COLO668 (cell line): ENCODE results near the gene CFAP61.

Source experiments
- DNase-seq: peaks from one replicate; lab custom pipeline; 2025; ENCODE audit not compliant: unreplicated experiment; lab: John Stamatoyannopoulos, UW

CFAP61 gene

DNA sequence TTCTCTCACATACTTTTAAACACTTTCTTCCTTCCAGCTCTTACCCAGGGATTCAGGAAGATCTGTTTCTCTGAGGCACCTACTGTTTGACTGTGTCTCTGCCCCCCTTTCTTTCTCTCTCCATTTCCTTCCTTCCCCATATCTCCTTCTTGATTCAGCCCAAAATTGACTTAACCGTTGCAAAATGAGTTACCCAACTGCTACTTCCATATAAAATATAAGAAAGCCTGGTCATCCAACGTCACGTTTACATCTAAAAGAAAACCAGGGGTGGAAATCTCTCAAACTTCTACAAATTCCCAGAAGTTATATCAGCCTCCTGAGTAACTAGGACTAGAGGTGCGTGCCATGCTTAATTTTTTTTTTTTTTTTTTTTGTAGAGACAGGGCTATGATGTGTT lies 220.4 kb downstream of the CFAP61 start:
- no peak for DNase-seq

DNA sequence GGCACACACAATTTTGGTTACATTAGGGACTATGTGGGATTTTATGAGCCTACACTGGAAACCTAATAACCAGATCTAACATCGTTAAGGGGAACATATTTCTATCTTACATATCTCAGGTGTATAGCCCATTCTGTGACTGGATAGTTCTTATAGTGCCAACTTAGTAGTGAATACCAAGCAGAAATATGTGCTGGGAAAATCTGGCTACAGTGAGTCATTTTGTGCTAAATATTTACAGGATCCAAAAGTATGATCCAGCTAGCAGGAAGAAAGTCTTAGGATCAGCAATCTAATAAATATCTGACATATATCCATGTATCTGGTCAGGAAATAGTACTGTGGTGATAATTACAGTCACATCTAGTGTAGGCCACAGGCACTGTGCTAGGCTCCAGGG lies 221.0 kb downstream of the CFAP61 start:
- DNase-seq = no peak

DNA sequence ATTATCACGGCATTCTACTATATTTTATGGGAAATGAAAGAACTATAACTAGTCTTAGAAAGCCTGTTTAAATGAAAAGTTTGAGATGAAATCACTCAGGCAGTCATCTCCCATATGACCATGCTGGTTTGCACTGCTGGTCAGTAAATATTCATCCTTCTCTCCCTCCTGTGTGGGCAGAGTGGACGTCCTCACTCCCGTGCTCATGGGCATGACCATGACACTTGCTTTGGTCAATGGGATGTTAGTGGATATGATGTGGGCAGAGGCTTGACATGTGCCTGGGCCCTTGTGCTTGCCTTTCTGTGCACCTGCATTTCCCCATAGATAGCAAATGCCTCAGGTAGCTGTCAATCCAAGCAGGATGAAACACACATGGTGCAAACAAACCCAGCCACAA lies 222.5 kb downstream of the CFAP61 start:
- DNase-seq = no peak

DNA sequence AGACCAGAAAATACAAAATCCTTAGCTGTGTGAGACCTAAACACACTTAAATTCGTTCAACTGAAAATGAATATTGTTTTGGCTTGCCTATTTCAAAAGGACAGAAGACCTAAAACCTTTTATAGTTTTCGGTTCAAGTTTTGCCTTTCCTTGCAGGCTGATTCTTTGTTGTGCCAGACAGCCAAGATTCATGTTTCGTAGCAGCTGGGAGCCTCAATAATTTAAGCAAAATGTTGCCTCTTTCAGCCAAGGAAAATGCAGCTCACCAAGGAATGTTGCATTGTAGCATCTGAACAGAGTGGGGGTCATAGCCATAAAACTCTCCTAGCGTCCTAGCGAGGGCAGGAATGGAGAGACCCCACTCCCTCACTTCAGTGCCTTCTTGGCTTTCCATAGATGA lies 223.3 kb downstream of the CFAP61 start:
- DNase-seq = no peak

DNA sequence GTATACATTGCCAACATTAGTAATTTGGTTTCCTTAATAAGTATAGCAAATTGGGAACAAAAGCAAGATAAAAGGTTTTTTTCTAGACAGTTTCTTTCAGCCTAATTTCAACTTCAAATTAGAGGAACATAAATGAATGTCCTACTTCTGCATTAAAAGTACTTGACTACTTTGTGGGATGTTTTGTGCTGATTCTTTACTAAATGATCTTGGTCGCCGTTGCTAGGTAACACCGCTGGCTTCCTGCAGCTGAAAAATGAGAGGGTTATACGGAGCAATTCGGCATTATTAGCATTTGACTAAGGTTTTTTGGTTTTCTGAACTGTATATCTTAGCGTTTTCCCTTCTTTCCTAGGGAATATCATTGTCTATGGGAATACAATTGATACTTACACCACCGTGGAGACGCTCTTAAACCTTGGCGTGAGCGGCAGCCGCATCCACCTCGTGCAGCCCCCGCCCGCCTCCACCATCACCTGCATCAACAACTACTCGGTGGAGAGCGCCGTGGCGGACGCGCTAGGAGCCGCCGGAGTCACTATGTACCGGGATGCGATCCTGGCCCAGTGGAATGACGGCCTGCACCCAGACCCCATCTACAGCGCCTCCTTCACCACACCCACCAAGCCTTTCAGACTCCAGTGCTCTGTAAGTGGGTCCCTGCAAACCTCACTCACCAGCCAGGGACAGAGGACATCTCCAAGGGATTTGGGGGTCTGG lies 224.6 kb downstream of the CFAP61 start:
- DNase-seq = peak; percentile 49

DNA sequence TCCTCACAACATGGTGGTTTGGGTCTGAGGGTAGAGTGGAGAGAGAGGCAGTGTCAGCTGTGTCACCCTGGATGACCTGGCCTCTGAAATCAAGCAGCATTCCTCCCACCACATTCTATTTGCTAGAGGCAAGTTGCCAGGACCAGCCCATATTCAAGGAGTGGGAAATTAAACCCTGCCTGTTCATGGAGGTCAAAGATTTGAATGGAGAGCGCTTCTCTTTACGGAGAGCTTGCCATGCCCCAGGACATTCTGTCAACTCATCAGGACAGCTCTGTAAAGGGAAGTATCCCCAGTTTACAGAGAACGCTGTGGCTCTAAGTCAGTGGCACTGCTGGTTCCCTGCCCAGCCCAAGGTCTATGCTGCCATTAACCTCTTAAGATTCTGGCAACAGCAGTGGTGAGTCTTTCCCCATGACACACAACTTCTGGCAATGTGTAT lies 225.6 kb downstream of the CFAP61 start:
- no peak for DNase-seq

DNA sequence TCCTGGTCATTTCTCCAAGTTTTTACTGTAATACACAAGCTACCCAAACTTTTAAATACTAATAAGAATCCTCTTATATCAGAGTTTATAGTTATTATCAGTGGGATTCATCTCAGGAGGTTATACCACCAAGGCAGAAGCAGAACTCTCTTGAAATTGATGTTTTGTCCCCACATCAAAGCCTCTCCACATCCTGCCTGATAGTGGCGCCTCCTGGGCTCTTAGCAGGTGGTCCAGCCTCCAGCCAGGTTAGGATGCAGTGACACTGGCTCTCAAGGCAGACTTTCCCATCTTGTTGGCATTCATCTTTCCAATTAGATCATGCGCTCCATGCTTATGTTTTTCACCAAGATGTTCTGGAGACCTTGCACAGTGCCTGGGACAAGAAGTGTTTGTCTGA lies 233.7 kb downstream of the CFAP61 start:
- DNase-seq = no peak

DNA sequence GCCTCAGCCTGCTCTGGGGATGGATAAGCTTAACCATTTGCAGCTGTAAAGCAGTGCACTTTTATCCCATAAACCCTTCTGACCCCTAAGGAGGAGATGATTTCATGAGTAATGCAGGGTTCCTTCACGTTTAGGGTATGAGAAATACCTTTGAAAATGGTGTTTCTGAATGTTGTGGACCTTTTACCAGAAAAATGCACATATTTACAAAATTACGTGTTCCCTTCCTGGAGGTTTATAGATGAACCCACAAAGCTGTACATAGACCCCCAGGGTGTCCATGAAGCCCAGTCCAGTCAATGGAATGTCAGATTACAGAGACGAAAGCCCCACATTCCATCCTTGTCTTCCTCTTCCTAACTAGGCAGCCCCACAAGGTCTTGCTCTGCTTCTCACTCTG lies 237.0 kb downstream of the CFAP61 start:
- no peak for DNase-seq

DNA sequence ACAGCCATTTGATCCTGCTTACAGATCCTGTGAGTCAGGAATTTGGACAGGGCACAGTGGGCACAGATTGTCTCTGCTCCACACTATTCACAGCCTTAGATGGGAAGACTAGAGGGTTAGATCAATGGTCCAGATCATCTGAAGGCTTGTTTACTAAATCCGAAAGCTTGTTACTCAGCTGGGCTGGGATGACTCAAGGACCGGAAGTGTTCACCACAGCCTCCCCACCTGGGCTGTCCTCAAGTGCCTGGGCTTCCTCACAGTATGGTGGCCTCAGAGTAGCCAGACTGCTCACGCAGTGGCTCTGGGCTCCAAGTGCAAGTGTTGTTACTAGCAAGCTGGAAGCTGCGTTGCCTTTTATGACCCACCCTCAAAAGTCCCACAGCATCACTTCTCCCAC lies 240.1 kb downstream of the CFAP61 start:
- DNase-seq = no peak

DNA sequence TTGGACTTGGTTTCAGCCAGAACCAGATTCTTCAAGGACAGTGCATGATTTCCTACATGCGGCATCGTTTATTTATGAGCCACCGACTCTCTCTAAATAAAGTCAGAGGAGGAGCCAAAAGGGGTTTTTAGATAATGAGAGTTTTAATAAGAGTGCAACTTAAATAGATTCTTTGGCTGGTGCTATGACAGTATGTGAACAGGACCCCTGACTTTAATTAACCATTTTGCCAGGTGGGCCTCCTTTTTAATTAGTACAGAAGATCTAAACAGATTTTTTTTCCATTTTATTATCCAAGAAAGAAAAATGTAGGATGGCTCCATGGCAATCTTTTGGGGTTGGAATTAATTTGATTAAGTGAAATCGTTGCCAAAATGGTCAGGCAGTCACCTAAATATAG lies 240.8 kb downstream of the CFAP61 start:
- no peak for DNase-seq

DNA sequence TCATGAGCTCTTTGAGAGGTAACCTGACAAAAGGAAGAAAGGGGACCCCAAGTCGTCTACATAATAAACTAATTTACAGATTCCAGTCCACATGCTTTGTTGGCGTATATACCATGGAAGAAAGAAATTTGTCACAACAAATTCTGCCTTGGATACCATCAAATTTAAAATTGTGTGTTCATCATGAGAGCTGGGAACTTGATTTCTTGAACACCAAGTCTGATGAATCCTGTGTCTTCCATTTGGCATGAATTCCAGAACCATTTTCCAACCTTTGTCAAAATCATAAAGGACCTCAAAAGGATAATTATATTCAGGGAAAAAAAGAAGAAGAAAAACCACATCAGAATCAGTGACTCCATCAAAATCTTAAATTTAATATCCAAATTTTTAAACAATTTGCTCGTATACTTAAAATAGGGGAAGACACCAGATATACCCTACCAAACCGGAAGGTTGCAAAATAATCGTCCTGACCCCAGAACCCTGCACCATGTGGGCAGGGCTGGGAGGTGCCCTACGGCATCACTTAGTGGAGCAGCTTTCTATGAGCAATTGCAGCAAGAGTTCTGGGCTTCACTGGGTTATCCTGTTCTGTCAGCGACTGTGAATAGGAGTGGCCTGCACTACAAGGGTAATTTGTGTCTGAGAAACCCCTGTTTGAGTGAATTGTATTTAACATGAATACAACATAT lies 241.5 kb downstream of the CFAP61 start:
- DNase-seq = no peak

DNA sequence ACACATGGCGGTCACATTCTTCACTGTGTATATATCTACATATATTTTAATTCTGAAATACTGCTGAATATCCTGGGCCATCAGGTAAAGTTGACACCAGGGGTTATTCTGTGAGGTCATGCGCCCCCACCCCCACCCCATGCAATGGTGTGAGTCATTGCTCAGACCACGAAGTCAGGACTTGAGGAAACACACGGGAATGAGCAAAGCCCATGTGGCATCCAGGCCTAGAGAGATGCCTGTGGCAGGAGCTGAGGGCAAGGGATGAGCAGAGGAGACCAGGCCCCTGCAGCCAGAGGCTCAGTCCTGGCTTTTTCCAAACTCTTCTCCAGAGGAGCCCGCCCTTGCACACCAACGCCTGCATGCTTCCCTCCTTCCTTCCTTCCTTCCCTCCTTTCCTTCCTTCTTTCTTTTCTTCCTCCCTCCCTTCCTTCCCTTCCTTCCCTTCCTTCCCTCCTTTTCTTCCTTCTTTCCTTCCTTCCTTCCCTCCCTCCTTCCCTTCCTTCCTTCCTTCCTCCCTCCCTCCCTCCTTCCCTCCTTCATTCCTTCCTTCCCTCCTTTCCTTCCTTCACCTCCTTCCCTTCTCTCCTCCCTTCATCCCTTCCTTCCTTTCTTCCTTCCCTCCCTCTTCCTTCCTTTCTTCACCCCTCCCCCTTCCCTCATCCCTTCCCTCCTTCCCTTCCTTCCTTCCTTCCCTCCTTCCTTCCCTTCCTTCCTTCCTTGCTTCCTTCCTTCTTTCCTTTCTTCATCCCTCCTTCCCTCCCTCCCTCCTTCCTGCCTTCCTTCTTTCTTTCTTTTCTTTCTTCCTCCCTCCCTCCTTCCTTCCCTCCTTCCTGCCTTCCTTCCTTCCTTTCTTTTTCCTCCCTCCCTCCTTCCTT lies 243.5 kb downstream of the CFAP61 start:
- DNase-seq = no peak

DNA sequence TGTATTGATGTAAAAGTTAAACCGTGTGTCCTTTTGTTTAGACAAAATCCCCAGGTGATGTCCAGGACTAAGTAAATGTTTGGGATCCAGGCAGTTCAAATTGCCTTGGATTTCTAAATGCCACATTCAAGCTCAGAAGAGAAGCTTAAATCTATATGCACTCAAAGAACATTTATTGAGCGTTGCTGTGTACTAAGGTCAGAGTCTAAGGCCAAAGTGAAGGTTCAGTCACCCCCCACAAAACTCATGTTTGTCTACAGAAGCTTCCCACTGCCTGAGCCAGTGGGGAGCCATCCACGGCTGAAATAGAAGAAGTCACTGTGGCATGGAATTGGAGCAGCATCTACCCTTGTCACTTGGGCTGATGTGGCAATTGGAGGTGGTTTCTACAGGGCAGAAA lies 244.8 kb downstream of the CFAP61 start:
- peak; percentile 43 for DNase-seq

DNA sequence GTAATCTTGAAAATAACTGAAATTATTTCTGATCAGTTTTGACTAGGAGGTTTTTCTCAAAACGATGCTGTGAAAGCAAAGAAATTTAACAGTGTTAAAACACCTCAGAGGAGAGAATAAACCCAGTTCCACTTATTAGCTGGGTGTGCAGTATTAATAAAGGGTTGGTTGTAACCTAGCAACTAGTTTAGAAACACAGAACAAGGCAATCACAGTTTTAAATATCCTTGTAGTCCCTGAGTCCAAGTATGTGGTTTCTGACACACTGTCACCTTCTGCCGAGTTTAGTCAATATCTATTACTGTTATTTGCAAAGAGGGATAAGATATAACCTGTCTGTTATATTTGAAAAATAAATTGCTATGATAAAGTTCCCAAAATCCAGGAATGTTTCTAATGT lies 245.4 kb downstream of the CFAP61 start:
- no peak for DNase-seq

DNA sequence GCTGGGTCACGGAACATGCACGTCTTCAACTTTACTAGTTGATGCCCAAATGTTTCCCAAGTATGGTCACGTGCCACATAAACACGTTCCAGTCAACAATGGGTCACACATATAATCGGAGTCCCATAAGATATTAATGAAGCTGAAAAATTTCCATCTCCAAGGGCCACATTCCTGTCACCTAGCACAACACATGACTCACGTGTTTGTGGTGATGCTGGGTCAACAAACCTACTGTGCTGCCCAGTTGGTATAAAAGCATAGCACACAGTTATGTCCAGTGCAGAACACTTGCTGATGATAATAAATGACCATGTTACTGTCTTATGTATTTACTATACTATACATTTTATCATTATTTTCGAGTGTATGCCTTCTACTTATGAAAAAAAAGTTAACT lies 247.6 kb downstream of the CFAP61 start:
- DNase-seq = peak; percentile 39

DNA sequence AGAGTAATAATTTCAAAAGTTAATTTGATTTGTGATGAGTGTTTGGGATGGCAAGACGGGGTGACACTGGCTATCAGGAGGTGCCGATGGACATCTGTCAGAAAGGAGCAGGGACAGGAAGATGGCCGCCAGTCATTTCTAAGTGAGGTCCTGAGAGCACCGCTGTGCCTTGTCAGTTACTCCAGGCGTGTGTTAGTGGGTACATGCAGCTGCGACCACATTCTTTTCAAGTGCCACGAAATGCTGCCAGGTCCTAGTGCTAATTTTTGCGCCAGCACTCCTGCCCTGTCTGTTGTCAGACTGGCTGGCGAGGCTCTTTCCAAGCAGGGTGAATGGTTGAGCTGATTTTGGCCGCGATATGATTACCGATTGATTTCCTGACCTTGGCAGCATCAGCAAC lies 251.0 kb downstream of the CFAP61 start:
- no peak for DNase-seq

DNA sequence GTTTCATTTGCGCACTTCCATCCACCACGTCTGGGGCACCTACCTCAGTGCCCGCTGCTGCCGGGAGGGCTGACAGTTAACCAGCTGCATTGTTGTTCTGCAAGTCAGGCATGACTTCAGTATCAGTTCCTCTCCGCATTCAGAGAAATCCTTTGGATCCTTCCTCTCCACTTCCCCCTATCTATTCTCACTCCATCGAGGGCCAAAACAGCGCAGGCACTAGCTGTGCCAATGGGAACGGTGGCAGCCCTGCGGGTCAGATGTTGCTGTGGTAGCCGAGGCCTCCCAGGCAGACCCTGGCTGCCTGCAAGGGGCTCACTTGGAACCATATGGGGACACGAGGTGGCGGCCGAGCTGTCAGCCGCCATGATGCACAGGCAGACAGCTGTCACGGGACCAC lies 251.4 kb downstream of the CFAP61 start:
- no peak for DNase-seq

DNA sequence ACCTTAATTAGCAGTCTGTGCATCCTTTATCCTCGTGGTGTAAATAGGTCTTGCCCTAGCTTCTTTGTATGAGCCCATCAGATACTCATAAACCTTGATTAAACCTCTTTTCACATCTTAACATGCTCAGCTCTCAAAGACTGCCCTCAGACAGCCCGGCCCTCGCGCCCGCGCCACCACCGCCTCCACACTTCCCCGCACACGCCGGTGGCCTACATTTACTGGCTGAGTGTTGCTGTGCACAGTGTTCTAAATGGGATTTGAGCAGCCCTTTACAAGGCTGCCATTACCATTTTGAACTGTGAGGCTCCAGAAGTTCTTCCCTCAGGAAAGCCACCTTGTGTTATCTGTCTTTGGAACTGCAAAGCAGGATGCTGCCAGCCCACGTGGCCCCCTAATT lies 252.6 kb downstream of the CFAP61 start:
- DNase-seq = no peak

DNA sequence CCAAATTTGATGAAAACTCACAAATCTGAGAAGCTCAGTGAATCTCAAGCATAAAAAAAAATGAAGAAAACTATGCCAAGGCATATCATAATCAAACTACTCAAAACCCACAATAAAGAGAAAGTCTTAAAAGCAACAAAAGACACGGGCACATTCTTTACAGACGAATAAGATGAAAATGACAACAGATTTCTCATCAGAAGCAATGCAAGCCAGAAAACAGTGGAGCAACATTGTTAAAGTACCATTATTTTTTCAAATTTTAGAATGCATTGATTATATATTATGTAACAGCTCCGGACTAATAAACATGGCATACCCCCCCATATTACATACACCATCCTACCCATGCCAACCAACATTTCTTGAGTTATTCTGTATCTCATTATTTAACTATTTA lies 260.2 kb downstream of the CFAP61 start:
- no peak for DNase-seq

DNA sequence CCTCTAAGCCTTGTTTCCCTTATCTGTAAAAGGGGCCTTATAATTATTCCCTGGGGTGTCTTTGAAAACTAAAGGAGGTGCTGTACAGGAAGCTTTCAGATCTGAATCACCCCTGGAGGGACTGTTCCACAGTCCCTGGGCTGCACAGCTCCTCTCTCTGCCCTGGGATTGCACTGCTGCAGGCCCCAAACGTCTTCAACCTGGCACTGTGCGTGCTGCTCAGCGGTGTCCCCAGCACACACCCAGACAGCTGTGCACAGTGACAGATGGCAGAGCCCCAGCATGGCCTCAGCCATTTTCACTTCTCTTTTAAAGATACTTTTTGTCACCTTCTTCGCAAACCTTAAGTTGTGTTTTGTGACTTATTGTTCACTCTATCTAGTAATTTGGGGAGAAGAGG lies 264.9 kb downstream of the CFAP61 start:
- no peak for DNase-seq

DNA sequence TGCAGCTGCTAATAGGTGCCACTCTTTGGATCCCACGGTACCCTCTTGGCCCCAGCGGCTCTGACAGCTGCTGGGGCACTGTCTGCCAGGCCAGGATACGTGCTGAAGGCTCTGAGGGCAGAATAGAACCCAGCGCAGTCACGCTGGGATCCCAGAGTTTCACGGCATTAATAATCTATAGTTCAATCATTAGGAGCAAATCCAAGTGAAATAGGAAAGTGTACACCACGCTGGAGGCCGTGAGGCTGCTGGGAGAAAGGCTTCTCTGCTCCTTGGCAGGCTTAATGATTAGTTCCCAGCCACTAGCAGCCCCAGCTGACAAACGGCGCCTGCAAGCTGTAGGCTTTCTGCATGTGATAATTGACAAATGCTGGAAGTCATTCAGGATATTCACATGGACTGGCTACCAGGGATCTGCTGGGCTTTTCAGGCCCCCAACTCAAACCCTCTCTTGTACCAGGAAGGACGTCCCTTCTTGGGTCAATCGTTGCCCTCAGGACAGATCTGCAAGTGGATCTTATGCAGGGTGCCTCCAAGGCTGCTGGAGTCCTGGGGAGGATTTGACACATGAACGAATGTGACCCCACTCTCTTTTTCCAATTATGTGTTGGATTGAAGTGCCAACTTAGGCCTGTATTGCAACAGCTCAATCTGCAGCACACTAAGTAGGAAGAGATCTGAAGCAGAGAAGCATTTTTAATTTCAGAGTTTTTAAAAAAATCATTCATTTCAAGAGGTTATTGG lies 265.5 kb downstream of the CFAP61 start:
- no peak for DNase-seq
